ENCODE measurements around the gene ACP5. TPM values are rescaled to one million over a fixed set of nuclear protein-coding genes. Genes with fewer than 3 reads are reported as not detected.
"Not testable (repeated sequence)": the region's sequence is repeated elsewhere in the genome, so short reads cannot be mapped to it uniquely, and the experiment has no call there.

ACP5 gene
- total RNA-seq, 1 experiment from 2014 or later = 3.5 TPM

- Histone ChIP-seq H3K4me2 (no peak overlapping the region), H3K79me2 (ENCODE audit: low read depth) (no peaks in the 10 kb centered on the region)
Measured at GRCh38 chr19:11578258-11579142, 1.1 kb upstream of the ACP5 start.

GRCh38 chr19:11576227-11576626 is 1.2 kb downstream of the ACP5 start:
- no peaks in the 10 kb centered on the region for H3K79me2 ChIP-seq (ENCODE audit: low read depth)
- no peaks in the 10 kb centered on the region; the same call in 1 of the 2 replicates for H3F3A ChIP-seq (ENCODE audit: insufficient read depth, low read depth)
- ChIA-PET CTCF (no interaction called here), POLR2A (ENCODE audit: unreplicated experiment) (no interaction called here)
- no TSS peak for BruUV-seq (replicated peaks)
- no peaks in the 10 kb centered on the region for H3K36me3 ChIP-seq (ENCODE audit: low read depth)
- no peaks in the 10 kb centered on the region for H3K9me2 ChIP-seq (ENCODE audit: insufficient read depth)
- no peaks in the 10 kb centered on the region for H3K4me1 ChIP-seq (replicated peaks; ENCODE audit: insufficient read depth)
- no peak overlapping the region for H3K4me3 ChIP-seq
- no peak overlapping the region for H3K27ac ChIP-seq
- intact Hi-C loops (cut with micrococcal nuclease; ENCODE audit: unreplicated experiment) = no loop called here
- no peak for DNase-seq
- no peaks in the 10 kb centered on the region for H3K9me3 ChIP-seq (ENCODE audit: insufficient read depth, low read depth)
- no peak overlapping the region for H2AFZ ChIP-seq
- no peaks in the 10 kb centered on the region for H4K20me1 ChIP-seq (ENCODE audit: insufficient read depth)
- H3K27me3 ChIP-seq (ENCODE audit: insufficient read depth, low read depth) = no peaks in the 10 kb centered on the region
- TF ChIP-seq CTCF (conservative IDR thresholded peaks at IDR 0.05) = no peak
- TF ChIP-seq EZH2 (IDR thresholded peaks at IDR 0.05; ENCODE audit: low read depth) = no peak
- H3K4me2 ChIP-seq = no peak overlapping the region

More at GRCh38 chr19:11578258-11579142, 1.1 kb upstream of the ACP5 start:
- H3K9me3 ChIP-seq (ENCODE audit: insufficient read depth, low read depth) = no peaks in the 10 kb centered on the region
- H3K27me3 ChIP-seq (ENCODE audit: insufficient read depth, low read depth) = no peaks in the 10 kb centered on the region
- no peaks in the 10 kb centered on the region; the same call in 1 of the 2 replicates for H3F3A ChIP-seq (ENCODE audit: insufficient read depth, low read depth)
- H3K4me3 ChIP-seq = no peak overlapping the region
- intact Hi-C loops (cut with micrococcal nuclease; ENCODE audit: unreplicated experiment) = no loop called here
- ChIA-PET POLR2A (ENCODE audit: unreplicated experiment) (no interaction called here), CTCF (interaction anchor here (0.7 kb wide), 1 partner anchor 375 kb away, joined by 4 read pairs; no protein-coding TSS in a partner anchor)
- no peaks in the 10 kb centered on the region for H3K9me2 ChIP-seq (ENCODE audit: insufficient read depth)
- peak in 1 of 2 experiments; percentile 17 for DNase-seq
- H3K4me1 ChIP-seq (replicated peaks; ENCODE audit: insufficient read depth) = no peaks in the 10 kb centered on the region
- no peak overlapping the region for H2AFZ ChIP-seq
- H3K27ac ChIP-seq = no peak overlapping the region
- H4K20me1 ChIP-seq (ENCODE audit: insufficient read depth) = no peaks in the 10 kb centered on the region
- H3K36me3 ChIP-seq (ENCODE audit: low read depth) = no peaks in the 10 kb centered on the region
- TF ChIP-seq CTCF (conservative IDR thresholded peaks at IDR 0.05) = no peak
- no TSS peak for BruUV-seq (replicated peaks)

- Histone ChIP-seq H3K4me2 (no peak overlapping the region), H3K9me2 (ENCODE audit: insufficient read depth) (no peaks in the 10 kb centered on the region), H2AFZ (no peak overlapping the region), H3K79me2 (ENCODE audit: low read depth) (no peaks in the 10 kb centered on the region), H3K4me3 (no peak overlapping the region), H3K4me1 (replicated peaks; ENCODE audit: insufficient read depth) (no peaks in the 10 kb centered on the region), H3F3A (ENCODE audit: insufficient read depth, low read depth) (0 out of 2 replicates have a peak, but pooled peaks cover 5% of the 10 kb centered on the region), H3K9me3 (ENCODE audit: insufficient read depth, low read depth) (no peaks in the 10 kb centered on the region), H3K27me3 (ENCODE audit: insufficient read depth, low read depth) (no peaks in the 10 kb centered on the region), H4K20me1 (ENCODE audit: insufficient read depth) (no peaks in the 10 kb centered on the region), H3K27ac (no peak overlapping the region), H3K36me3 (ENCODE audit: low read depth) (no peaks in the 10 kb centered on the region)
- POLR2A ChIA-PET (ENCODE audit: unreplicated experiment) = no interaction called here
- TF ChIP-seq CTCF (conservative IDR thresholded peaks at IDR 0.05) (no peak), EZH2 (IDR thresholded peaks at IDR 0.05; ENCODE audit: low read depth) (no peak)
- BruUV-seq (replicated peaks) = no TSS peak
- DNase-seq = no peak
- intact Hi-C loops (cut with micrococcal nuclease; ENCODE audit: unreplicated experiment) = no loop called here
- CTCF ChIA-PET = no interaction called here
Measured at GRCh38 chr19:11574689-11575088, 2.8 kb downstream of the ACP5 start.

- H3K79me2 ChIP-seq (ENCODE audit: low read depth); H3K4me3 ChIP-seq; intact Hi-C loops (cut with micrococcal nuclease; ENCODE audit: unreplicated experiment); CTCF ChIA-PET; DNase-seq; POLR2A ChIA-PET (ENCODE audit: unreplicated experiment); H4K20me1 ChIP-seq (ENCODE audit: insufficient read depth); H3K4me2 ChIP-seq; H3F3A ChIP-seq (ENCODE audit: insufficient read depth, low read depth); BruUV-seq (replicated peaks); H3K4me1 ChIP-seq (replicated peaks; ENCODE audit: insufficient read depth); H3K9me2 ChIP-seq (ENCODE audit: insufficient read depth); H3K9me3 ChIP-seq (ENCODE audit: insufficient read depth, low read depth); H3K27ac ChIP-seq; H2AFZ ChIP-seq; H3K27me3 ChIP-seq (ENCODE audit: insufficient read depth, low read depth); H3K36me3 ChIP-seq (ENCODE audit: low read depth): not testable (repeated sequence)
Measured at GRCh38 chr19:11573763-11574162, 3.7 kb downstream of the ACP5 start.

GRCh38 chr19:11573354-11573753 is 4.1 kb downstream of the ACP5 start:
- H3K36me3 ChIP-seq (ENCODE audit: low read depth); DNase-seq; H2AFZ ChIP-seq; H3K4me3 ChIP-seq; CTCF ChIA-PET; H3K4me1 ChIP-seq (replicated peaks; ENCODE audit: insufficient read depth); intact Hi-C loops (cut with micrococcal nuclease; ENCODE audit: unreplicated experiment); H3K4me2 ChIP-seq; H3K27me3 ChIP-seq (ENCODE audit: insufficient read depth, low read depth); H3K9me3 ChIP-seq (ENCODE audit: insufficient read depth, low read depth); POLR2A ChIA-PET (ENCODE audit: unreplicated experiment); H3K9me2 ChIP-seq (ENCODE audit: insufficient read depth); H4K20me1 ChIP-seq (ENCODE audit: insufficient read depth); H3K79me2 ChIP-seq (ENCODE audit: low read depth); H3K27ac ChIP-seq; H3F3A ChIP-seq (ENCODE audit: insufficient read depth, low read depth); BruUV-seq (replicated peaks): not testable (repeated sequence)

All from PC-9 (cell line).